Loucy (cell line): ENCODE measurements around the gene DUSP6.

Source experiments
- CTCF ChIP-seq: fragments of 200-600 bp; sonication (generic); conservative IDR thresholded peaks from 2 replicates; pipeline ENCODE4 v1.5.1; 2014; ENCODE audit warnings: mild to moderate bottlenecking, antibody characterized with exemption, low read length
- EZH2phosphoT487 ChIP-seq: fragments of 200-600 bp; IDR thresholded peaks from 2 replicates; pipeline ENCODE4 v1.6.1; 2018; ENCODE audit warnings: antibody characterized with exemption, mild to moderate bottlenecking, moderate library complexity, borderline replicate concordance

GRCh38 chr12:89363084-89363483 lies 10.8 kb upstream of the DUSP6 start:
- TF ChIP-seq CTCF (no peak), EZH2phosphoT487 (no peak)
